CD4-positive, alpha-beta T cell (primary cell): ENCODE results near the gene TMTC3. TPM values are rescaled to one million over a fixed set of nuclear protein-coding genes. Genes with fewer than 3 reads are reported as not detected.

Experiments used
- ATAC-seq: fragments of 200-7000 bp; cut with Tn5 transposase; one replicate; pipeline ENCODE4 v1.10.0; 2022; ENCODE audit warnings: mild to moderate bottlenecking; ENCODE audit not compliant: poor library complexity
- CTCF ChIA-PET: fragments of 350-600 bp; sonication (Branson Sonifier 250); formaldehyde crosslinking; loops from one replicate; lab custom pipeline; 2021; ENCODE audit warnings: antibody characterized with exemption, inconsistent platforms; lab: Charles Lee
- POLR2A ChIA-PET: fragments of 350-600 bp; sonication (Branson Sonifier 250); formaldehyde crosslinking; loops from one replicate; lab custom pipeline; 2021; ENCODE audit warnings: antibody characterized with exemption, inconsistent platforms; lab: Charles Lee
- DNase-seq, 14 experiments: peaks; one replicate each; pipeline ENCODE4 v3.0.0-alpha.2; 2013 to 2020; ENCODE audit warnings: mixed read lengths in 2 of 14
- H3K27ac ChIP-seq, 2 donors: one replicate each; pipeline versions ENCODE4 v1.5.1 to v1.7.0; 2013; ENCODE audit warnings: low read length in 2 of 2, low read depth in 1 of 2, mild to moderate bottlenecking in 1 of 2
- H3K27me3 ChIP-seq, 2 experiments: 1 replicate in 1 of 2; 2 replicates in 1 of 2; pipeline versions ENCODE4 v1.6.1 to v1.7.0; 2013; ENCODE audit warnings: low read length in 2 of 2, control low read depth in 1 of 2, mild to moderate bottlenecking in 1 of 2, moderate library complexity in 1 of 2; ENCODE audit not compliant: insufficient read depth in 2 of 2, control insufficient read depth in 1 of 2
- H3K36me3 ChIP-seq: one replicate; pipeline ENCODE4 v1.6.1; 2013; ENCODE audit warnings: low read length, control low read depth; ENCODE audit not compliant: insufficient read depth
- H3K4me1 ChIP-seq: one replicate; pipeline ENCODE4 v1.6.1; 2013; ENCODE audit warnings: low read length, control low read depth; ENCODE audit not compliant: insufficient read depth
- H3K4me3 ChIP-seq: one replicate; pipeline ENCODE4 v1.5.1; 2013; ENCODE audit warnings: mild to moderate bottlenecking, low read length, moderate library complexity
- H3K9me3 ChIP-seq, 2 experiments: 1 replicate in 1 of 2; 2 replicates in 1 of 2; pipeline versions ENCODE4 v1.6.1 to v1.7.0; 2013; ENCODE audit warnings: low read length in 2 of 2, mild to moderate bottlenecking in 2 of 2, control low read depth in 1 of 2, moderate library complexity in 1 of 2; ENCODE audit not compliant: control insufficient read depth in 1 of 2, insufficient read depth in 1 of 2
- H3K27ac Mint-ChIP-seq: one replicate; pipeline ENCODE4 v1.8.0; 2020; ENCODE audit warnings: mixed read lengths
- H3K27me3 Mint-ChIP-seq: one replicate; pipeline ENCODE4 v1.8.0; 2021; ENCODE audit warnings: mixed read lengths
- H3K36me3 Mint-ChIP-seq: one replicate; pipeline ENCODE4 v1.8.0; 2021; ENCODE audit warnings: low read depth, mixed read lengths
- H3K4me1 Mint-ChIP-seq: one replicate; pipeline ENCODE4 v1.8.0; 2021; ENCODE audit warnings: low read depth, mixed read lengths
- H3K4me3 Mint-ChIP-seq: one replicate; pipeline ENCODE4 v1.8.0; 2020; ENCODE audit warnings: mild to moderate bottlenecking, mixed read lengths
- H3K9me3 Mint-ChIP-seq: one replicate; pipeline ENCODE4 v1.8.0; 2020; ENCODE audit warnings: mixed read lengths
- CTCF ChIP-seq: fragments of 200-600 bp; IDR thresholded peaks from one replicate; pipeline ENCODE4 v1.8.0; 2022; ENCODE audit warnings: antibody characterized with exemption, mild to moderate bottlenecking
- intact Hi-C, 2 experiments: fragments of 100-400 bp; cut with DNase I in 1 of 2; cut with micrococcal nuclease in 1 of 2; formaldehyde crosslinking; loops; one replicate each; pipeline versions ENCODE4 v1.15.1 to v1.9.0; 2023 to 2025; cut with DNase I, micrococcal nuclease
- total RNA-seq, 174 experiments: library from RNA in 2 of 174; stranded (reverse) in 2 of 174; gene quantifications; one replicate each; pipeline ENCODE4 v1.2.3 and lab custom pipeline; 2021 to 2026

TMTC3 gene
- total RNA-seq, 2 experiments from 2014 or later, result 5.1 to 6.1 TPM

- H3K27ac ChIP-seq, result no peak overlapping the region
- POLR2A ChIA-PET, result no interaction called here
- no peaks in the 10 kb centered on the region for H3K27me3 ChIP-seq
- no peaks in the 10 kb centered on the region for H3K36me3 Mint-ChIP-seq
- H3K4me1 Mint-ChIP-seq, result no peaks in the 10 kb centered on the region
- TF ChIP-seq CTCF, result no peak
- ATAC-seq (no peak), DNase-seq (no peak)
- peaks cover 5% of the 10 kb centered on the region for H3K27me3 Mint-ChIP-seq
- no peak overlapping the region for H3K27ac Mint-ChIP-seq
- no peak overlapping the region for H3K4me3 Mint-ChIP-seq
- no peaks in the 10 kb centered on the region for H3K9me3 Mint-ChIP-seq
- no peaks in the 10 kb centered on the region for H3K4me1 ChIP-seq
- intact Hi-C loops, result no loop called here
- no peaks in the 10 kb centered on the region for H3K36me3 ChIP-seq
- no peaks in the 10 kb centered on the region for H3K9me3 ChIP-seq
- CTCF ChIA-PET, result no interaction called here
- no peak overlapping the region for H3K4me3 ChIP-seq
Observed at GRCh38 chr12:88245905-88246304, 103.8 kb downstream of the TMTC3 start.

GRCh38 chr12:88247241-88247643 lies 105.1 kb downstream of the TMTC3 start:
- Histone ChIP-seq H3K27ac (no peak overlapping the region), H3K9me3 (no peaks in the 10 kb centered on the region), H3K4me1 (no peaks in the 10 kb centered on the region), H3K36me3 (no peaks in the 10 kb centered on the region), H3K27me3 (no peaks in the 10 kb centered on the region), H3K4me3 (no peak overlapping the region)
- H3K27me3 Mint-ChIP-seq, result peaks cover 5% of the 10 kb centered on the region
- ATAC-seq, result no peak
- intact Hi-C loops, result no loop called here
- ChIA-PET POLR2A (no interaction called here), CTCF (no interaction called here)
- no peak for DNase-seq
- H3K4me3 Mint-ChIP-seq, result no peak overlapping the region
- H3K36me3 Mint-ChIP-seq, result no peaks in the 10 kb centered on the region
- H3K27ac Mint-ChIP-seq, result no peak overlapping the region
- H3K9me3 Mint-ChIP-seq, result no peaks in the 10 kb centered on the region
- H3K4me1 Mint-ChIP-seq, result no peaks in the 10 kb centered on the region
- no peak for TF ChIP-seq CTCF

DNA sequence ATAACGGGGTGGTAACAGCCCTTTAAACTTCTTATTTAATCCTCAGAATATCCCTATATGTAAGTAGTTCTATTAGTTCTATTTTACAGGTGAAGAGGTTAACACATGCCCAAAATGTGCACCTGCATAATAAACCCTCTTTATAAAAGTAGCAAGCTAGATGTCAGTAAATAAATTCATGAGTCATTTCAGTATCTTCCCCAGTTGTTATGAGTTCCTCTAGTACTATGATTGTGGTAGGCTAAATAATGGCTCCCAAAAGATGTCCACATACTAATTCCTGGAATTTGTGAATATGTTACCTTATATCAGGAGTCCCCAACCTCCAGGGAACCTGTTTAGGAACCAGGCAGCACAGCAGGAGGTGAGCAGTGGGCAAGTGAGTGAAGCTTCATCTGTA lies 106.5 kb downstream of the TMTC3 start:
- no peak for DNase-seq
- H3K27me3 Mint-ChIP-seq, result peaks cover 5% of the 10 kb centered on the region
- no peaks in the 10 kb centered on the region for H3K4me1 ChIP-seq
- H3K27ac ChIP-seq, result no peak overlapping the region
- H3K36me3 ChIP-seq, result no peaks in the 10 kb centered on the region
- no peaks in the 10 kb centered on the region for H3K9me3 ChIP-seq
- H3K4me3 Mint-ChIP-seq, result no peak overlapping the region
- H3K36me3 Mint-ChIP-seq, result no peaks in the 10 kb centered on the region
- H3K9me3 Mint-ChIP-seq, result no peaks in the 10 kb centered on the region
- no peaks in the 10 kb centered on the region for H3K27me3 ChIP-seq
- ATAC-seq, result no peak
- POLR2A ChIA-PET, result no interaction called here
- intact Hi-C loops, result no loop called here
- H3K4me3 ChIP-seq, result no peak overlapping the region
- TF ChIP-seq CTCF, result no peak
- H3K4me1 Mint-ChIP-seq, result no peaks in the 10 kb centered on the region
- CTCF ChIA-PET, result no interaction called here
- no peak overlapping the region for H3K27ac Mint-ChIP-seq

Other genes starting within 250 kb of the TMTC3 start
- under 1 TPM in 1 of 2 experiments, not detected in 1; 0.17 TPM for gene C12orf50, start 112.9 kb upstream of the TMTC3 start, total RNA-seq
- gene CEP290, start 219 bp upstream of the TMTC3 start, total RNA-seq, result 10 to 100 TPM; 12.6 to 13.7 TPM